Measurements from ENCODE around the gene CTBP2. TPM values are rescaled to one million over a fixed set of nuclear protein-coding genes. Genes with fewer than 3 reads are reported as not detected.

Gene CTBP2
- total RNA-seq, 1 donor from 2014 or later: 27.1 TPM

GRCh38 chr10:125026036-125026931, 134.1 kb downstream of the CTBP2 start:
- no peak for DNase-seq (ENCODE audit: low read depth)

- no peak for DNase-seq (ENCODE audit: low read depth)
Observed at GRCh38 chr10:125025341-125025740, 135.0 kb downstream of the CTBP2 start.

- no peak for DNase-seq (ENCODE audit: low read depth)
Observed at GRCh38 chr10:125024497-125025234, 135.7 kb downstream of the CTBP2 start.

GRCh38 chr10:125023862-125024496, 136.4 kb downstream of the CTBP2 start:
- no peak for DNase-seq (ENCODE audit: low read depth)

- DNase-seq (ENCODE audit: low read depth): no peak
Observed at GRCh38 chr10:125023255-125023654, 137.1 kb downstream of the CTBP2 start.

GRCh38 chr10:125022671-125023070, 137.7 kb downstream of the CTBP2 start:
- DNase-seq (ENCODE audit: low read depth): no peak

- DNase-seq (ENCODE audit: low read depth): no peak
Observed at GRCh38 chr10:125021686-125022344, 138.5 kb downstream of the CTBP2 start.

- no peak for DNase-seq (ENCODE audit: low read depth)
Observed at GRCh38 chr10:125020871-125021270, 139.5 kb downstream of the CTBP2 start.

GRCh38 chr10:125020386-125020785, 140.0 kb downstream of the CTBP2 start:
- DNase-seq (ENCODE audit: low read depth): no peak

- no peak for DNase-seq (ENCODE audit: low read depth)
Observed at GRCh38 chr10:125018576-125019143, 141.7 kb downstream of the CTBP2 start.

- DNase-seq (ENCODE audit: low read depth): peak; percentile 68
Observed at GRCh38 chr10:125017547-125018298, 142.6 kb downstream of the CTBP2 start.

- no peak for DNase-seq (ENCODE audit: low read depth)
Observed at GRCh38 chr10:125016611-125017202, 143.7 kb downstream of the CTBP2 start.

GRCh38 chr10:125016123-125016522, 144.2 kb downstream of the CTBP2 start:
- DNase-seq (ENCODE audit: low read depth): no peak

- DNase-seq (ENCODE audit: low read depth): no peak
Observed at GRCh38 chr10:125015356-125015944, 144.9 kb downstream of the CTBP2 start.

- DNase-seq (ENCODE audit: low read depth): no peak
Observed at GRCh38 chr10:125014836-125015355, 145.5 kb downstream of the CTBP2 start.

GRCh38 chr10:125014086-125014830, 146.1 kb downstream of the CTBP2 start:
- no peak for DNase-seq (ENCODE audit: low read depth)

- no peak for DNase-seq (ENCODE audit: low read depth)
Observed at GRCh38 chr10:125013529-125013872, 146.9 kb downstream of the CTBP2 start.

GRCh38 chr10:125012851-125013528, 147.4 kb downstream of the CTBP2 start:
- peak; percentile 73 for DNase-seq (ENCODE audit: low read depth)
